H1 (cell line): ENCODE results near the gene CNBP. TPM values are rescaled to one million over a fixed set of nuclear protein-coding genes. Genes with fewer than 3 reads are reported as not detected.

Experiments
- ASH2L ChIP-seq: fragments of 200-600, 300-600 bp; sonication (generic); IDR thresholded peaks from one replicate; pipeline ENCODE4 v1.7.1; 2017; ENCODE audit warnings: low read length
- CEBPB ChIP-seq: IDR thresholded peaks from 2 replicates; pipeline ENCODE4 v1.6.1; 2012; ENCODE audit warnings: low read depth, low read length
- JUND ChIP-seq: IDR thresholded peaks from 2 replicates; pipeline ENCODE4 v1.6.1; 2011; ENCODE audit warnings: mild to moderate bottlenecking, improper control_type of control experiment, low read length
- SP2 ChIP-seq: IDR thresholded peaks from 2 replicates; pipeline ENCODE4 v1.6.1; 2012; ENCODE audit warnings: mild to moderate bottlenecking, low read length, inconsistent platforms
- SRF ChIP-seq: IDR thresholded peaks from 2 replicates; pipeline ENCODE4 v1.6.1; 2011; ENCODE audit warnings: mild to moderate bottlenecking, low read depth, low read length, moderate library complexity
- TAF7 ChIP-seq: optimal IDR thresholded peaks from 2 replicates; pipeline ENCODE3; 2011; ENCODE audit warnings: low read depth, mild to moderate bottlenecking, inconsistent platforms, low read length, moderate library complexity, borderline replicate concordance
- TBP ChIP-seq: IDR thresholded peaks from 2 replicates; pipeline ENCODE4 v1.6.1; 2011; ENCODE audit warnings: low read depth, low read length, improper control_type of control experiment
- TEAD4 ChIP-seq: IDR thresholded peaks from 2 replicates; pipeline ENCODE4 v1.6.1; 2012; ENCODE audit warnings: low read depth, low read length, inconsistent platforms, mixed read lengths
- polyA plus RNA-seq, 7 experiments: library from polyadenylated mRNA; depleted of rRNA in 3 of 7; stranded (reverse) in 5 of 7; unstranded in 2 of 7; fragments of >200 nt in 5 of 7; fragments of 200-250 nt in 2 of 7; gene quantifications; 1 replicate in 5 of 7; 2 replicates in 1 of 7; 4 replicates in 1 of 7; pipeline versions ENCODE4 v1.2.1 to v1.2.3, GENCODE V29; 2011 to 2013; ENCODE audit warnings: missing spikeins in 2 of 7, mixed read lengths in 2 of 7
- total RNA-seq: library from RNA; stranded (reverse); fragmentation: NEBNext Ultra II Directional; extraction: Animal tissue kit (Norgen Biotek cat#: 25700); gene quantifications from 2 replicates; pipeline ENCODE4 v1.2.1, GENCODE V29; 2021

CNBP gene
- total and polyA plus RNA-seq, 2 of the 8 experiments (the other 6 are each of a cell fraction or from before 2014, with no cell fraction given) = 315 to 371 TPM

GRCh38 chr3:129231331-129232119 is 47.8 kb upstream of the CNBP start (continued):
- TF ChIP-seq TAF7 (no peak), JUND (no peak), ASH2L (no peak), SRF (no peak), TEAD4 (no peak), SP2 (no peak), CEBPB (no peak), TBP (no peak)
